ENCODE measurements around the gene UPF1. TPM values are rescaled to one million over a fixed set of nuclear protein-coding genes. Genes with fewer than 3 reads are reported as not detected.
A peak's percentile ranks its signal among the peaks of the same experiment; 100 is the strongest.

UPF1 gene
- polyA plus RNA-seq, 1 donor, result 52.3 TPM

DNA sequence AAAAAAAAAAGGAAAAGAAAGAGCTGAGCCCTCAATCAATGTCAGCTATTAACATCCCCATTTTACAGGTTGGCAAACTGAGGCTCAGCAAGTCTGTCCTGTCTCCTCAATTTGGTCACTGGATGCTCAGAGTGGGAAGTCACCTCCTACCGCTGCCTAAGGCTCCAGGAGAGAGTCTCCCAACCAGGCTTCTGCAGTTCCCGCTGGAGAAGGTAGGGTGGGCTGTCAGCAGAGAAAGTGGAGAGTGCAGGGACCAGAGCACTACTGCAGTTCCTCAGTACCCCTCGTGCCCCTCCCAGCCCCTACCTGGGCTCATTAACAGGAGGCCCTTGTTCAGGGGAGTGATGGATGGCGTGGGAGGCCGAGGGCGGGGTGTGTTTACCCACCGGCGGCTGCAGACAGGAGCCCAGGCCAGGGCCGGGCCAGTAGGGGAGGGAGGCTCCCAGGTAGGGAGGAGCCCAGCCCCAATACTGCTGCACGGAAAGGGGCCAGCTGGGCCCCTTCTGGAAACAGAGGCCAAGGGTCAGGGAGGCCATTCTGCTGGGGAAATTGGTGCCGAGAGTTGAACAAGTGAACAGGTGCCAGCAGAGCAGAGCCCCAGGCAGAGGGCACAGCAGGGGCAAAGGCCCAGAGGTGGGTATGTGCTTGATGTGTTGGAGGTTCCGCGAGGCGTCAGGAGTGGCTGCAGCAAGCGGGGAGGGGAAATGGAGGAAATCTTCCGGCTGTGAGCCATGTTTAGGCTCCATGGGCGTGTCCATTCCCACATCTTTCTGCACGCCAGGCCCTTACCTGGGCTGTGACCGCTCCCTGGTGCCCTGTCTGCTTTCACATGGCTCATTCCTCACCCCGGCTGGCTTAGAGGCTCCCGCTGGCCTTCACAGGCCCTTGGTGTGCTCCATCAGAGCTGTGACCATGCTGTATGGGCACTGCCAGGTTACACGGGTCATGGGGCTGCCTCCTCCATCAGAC lies 33.1 kb upstream of the UPF1 start:
- H3K4me1 ChIP-seq (ENCODE audit: control insufficient read depth, insufficient read depth, low read length), result peaks cover 30% of the 10 kb centered on the region
- no CpG with 5 or more reads among the region's 22 CpGs for WGBS (ENCODE audit: insufficient coverage, low lambda C conversion rate)
- H3K36me3 ChIP-seq (ENCODE audit: control insufficient read depth, insufficient read depth, low read length), result no peaks in the 10 kb centered on the region
- H3K27me3 ChIP-seq (ENCODE audit: control insufficient read depth, insufficient read depth, low read length), result peaks cover 8% of the 10 kb centered on the region
- peak overlapping the region; percentile 16 for H3K4me3 ChIP-seq (ENCODE audit: low read length)
- DNase-seq, result peak; percentile 83 to 96
- peak overlapping the region; percentile 54 for H3K27ac ChIP-seq (ENCODE audit: low read length)
- no peaks in the 10 kb centered on the region for H3K9me3 ChIP-seq (ENCODE audit: control insufficient read depth, low read depth, low read length)

DNA sequence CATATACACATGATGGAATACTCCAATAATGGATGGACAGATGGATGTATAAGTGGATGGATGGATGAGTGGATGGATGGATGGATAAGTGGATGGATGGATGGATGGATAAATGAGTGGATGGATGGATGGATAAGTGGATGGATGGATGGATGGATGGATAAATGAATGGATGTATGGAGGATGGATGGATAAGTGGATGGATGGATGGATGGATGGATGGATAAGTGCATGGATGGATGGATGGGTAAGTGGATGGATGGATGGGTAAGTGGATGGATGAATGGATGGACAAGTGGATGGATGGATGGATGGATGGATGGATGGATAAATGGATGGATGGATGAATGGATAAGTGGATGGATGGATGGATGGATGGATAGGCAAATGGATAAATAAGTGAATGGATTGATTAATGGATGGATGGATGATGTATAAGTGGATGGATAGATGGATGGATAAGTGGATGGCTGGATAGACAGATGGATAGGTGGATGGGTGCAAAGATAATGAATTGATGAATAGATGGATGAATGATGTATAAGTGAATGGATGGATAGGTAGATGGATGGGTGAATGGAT lies 32.3 kb upstream of the UPF1 start:
- H3K27ac ChIP-seq (ENCODE audit: low read length), result peak overlapping the region; percentile 54

DNA sequence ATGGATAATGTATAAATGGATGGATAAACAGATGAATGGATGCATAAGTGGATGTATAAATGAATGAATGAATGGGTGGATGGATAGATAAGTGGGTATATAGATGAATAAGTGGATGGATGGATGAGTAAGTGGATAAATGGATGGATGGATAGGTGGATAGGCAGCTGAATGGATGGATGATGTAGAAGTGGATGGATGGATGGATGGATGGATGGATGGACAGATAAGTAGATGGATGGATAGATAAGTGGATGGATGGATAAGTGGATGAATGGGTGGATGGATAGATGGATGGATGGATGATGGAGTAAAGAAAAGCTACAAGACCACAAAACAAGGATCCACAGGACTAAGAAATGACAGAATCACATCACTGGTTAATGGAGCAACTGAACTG lies 31.7 kb upstream of the UPF1 start:
- Histone ChIP-seq H3K27me3 (ENCODE audit: control insufficient read depth, insufficient read depth, low read length) (peaks cover 5% of the 10 kb centered on the region), H3K9me3 (ENCODE audit: control insufficient read depth, low read depth, low read length) (no peaks in the 10 kb centered on the region), H3K4me1 (ENCODE audit: control insufficient read depth, insufficient read depth, low read length) (peaks cover 30% of the 10 kb centered on the region), H3K36me3 (ENCODE audit: control insufficient read depth, insufficient read depth, low read length) (no peaks in the 10 kb centered on the region), H3K4me3 (ENCODE audit: low read length) (no peak overlapping the region), H3K27ac (ENCODE audit: low read length) (no peak overlapping the region)
- DNase-seq, result no peak

More for the DNA sequence above, 32.3 kb upstream of the UPF1 start:
- Histone ChIP-seq H3K4me1 (ENCODE audit: control insufficient read depth, insufficient read depth, low read length) (peaks cover 30% of the 10 kb centered on the region), H3K4me3 (ENCODE audit: low read length) (no peak overlapping the region), H3K9me3 (ENCODE audit: control insufficient read depth, low read depth, low read length) (no peaks in the 10 kb centered on the region), H3K27me3 (ENCODE audit: control insufficient read depth, insufficient read depth, low read length) (peaks cover 5% of the 10 kb centered on the region), H3K36me3 (ENCODE audit: control insufficient read depth, insufficient read depth, low read length) (no peaks in the 10 kb centered on the region)
- no peak for DNase-seq

DNA sequence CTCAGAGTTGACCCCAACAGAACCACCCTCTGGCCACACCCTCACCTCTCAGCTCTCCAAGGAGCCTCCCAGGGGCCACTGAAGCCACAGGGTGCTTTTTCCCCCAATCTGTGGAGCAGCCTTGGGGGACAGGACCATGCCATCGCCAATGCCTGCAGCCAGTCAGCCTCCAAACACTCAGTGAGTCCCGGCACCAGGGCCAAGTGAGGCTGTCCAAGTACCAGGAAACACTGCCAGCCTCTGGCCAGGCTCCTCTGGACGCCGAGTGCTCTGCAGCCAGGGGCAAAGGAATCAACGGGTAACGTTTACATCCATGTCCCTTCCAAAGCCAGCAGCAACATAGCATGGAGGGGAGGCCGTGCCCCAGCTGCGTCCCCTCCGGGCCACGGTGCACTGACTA lies 31.1 kb upstream of the UPF1 start:
- WGBS (ENCODE audit: insufficient coverage, low lambda C conversion rate), result no CpG with 5 or more reads among the region's 10 CpGs

DNA sequence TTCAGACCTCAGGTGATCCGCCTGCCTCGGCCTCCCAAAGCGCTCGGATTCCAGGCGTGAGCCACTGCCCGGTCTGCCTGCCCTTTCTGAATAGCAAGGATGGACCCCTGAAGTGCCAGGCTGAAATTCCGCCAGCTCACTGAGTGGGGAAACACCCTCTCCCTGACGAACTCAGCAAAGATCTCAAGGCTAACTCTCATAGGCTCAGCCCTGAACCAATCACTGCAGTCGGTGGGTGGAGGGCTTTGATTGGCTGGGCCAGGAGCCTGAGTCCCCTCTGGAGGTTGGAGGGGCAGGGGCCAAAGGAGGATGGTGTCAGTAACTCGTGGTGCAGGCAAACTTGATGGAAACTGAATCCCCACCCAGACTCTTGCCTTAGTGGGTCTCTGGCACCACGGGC lies 29.4 kb upstream of the UPF1 start:
- Histone ChIP-seq H3K36me3 (ENCODE audit: control insufficient read depth, insufficient read depth, low read length) (no peaks in the 10 kb centered on the region), H3K9me3 (ENCODE audit: control insufficient read depth, low read depth, low read length) (no peaks in the 10 kb centered on the region), H3K27ac (ENCODE audit: low read length) (no peak overlapping the region), H3K27me3 (ENCODE audit: control insufficient read depth, insufficient read depth, low read length) (no peaks in the 10 kb centered on the region), H3K4me3 (ENCODE audit: low read length) (no peak overlapping the region), H3K4me1 (ENCODE audit: control insufficient read depth, insufficient read depth, low read length) (peaks cover 16% of the 10 kb centered on the region)
- WGBS (ENCODE audit: insufficient coverage, low lambda C conversion rate), result no CpG with 5 or more reads among the region's 11 CpGs
- DNase-seq, result no peak

More for the DNA sequence above, 31.1 kb upstream of the UPF1 start:
- H3K36me3 ChIP-seq (ENCODE audit: control insufficient read depth, insufficient read depth, low read length), result no peaks in the 10 kb centered on the region
- H3K4me1 ChIP-seq (ENCODE audit: control insufficient read depth, insufficient read depth, low read length), result peaks cover 27% of the 10 kb centered on the region
- no peaks in the 10 kb centered on the region for H3K9me3 ChIP-seq (ENCODE audit: control insufficient read depth, low read depth, low read length)
- H3K27ac ChIP-seq (ENCODE audit: low read length), result no peak overlapping the region
- DNase-seq, result no peak
- no peak overlapping the region for H3K4me3 ChIP-seq (ENCODE audit: low read length)
- peaks cover 5% of the 10 kb centered on the region for H3K27me3 ChIP-seq (ENCODE audit: control insufficient read depth, insufficient read depth, low read length)

DNA sequence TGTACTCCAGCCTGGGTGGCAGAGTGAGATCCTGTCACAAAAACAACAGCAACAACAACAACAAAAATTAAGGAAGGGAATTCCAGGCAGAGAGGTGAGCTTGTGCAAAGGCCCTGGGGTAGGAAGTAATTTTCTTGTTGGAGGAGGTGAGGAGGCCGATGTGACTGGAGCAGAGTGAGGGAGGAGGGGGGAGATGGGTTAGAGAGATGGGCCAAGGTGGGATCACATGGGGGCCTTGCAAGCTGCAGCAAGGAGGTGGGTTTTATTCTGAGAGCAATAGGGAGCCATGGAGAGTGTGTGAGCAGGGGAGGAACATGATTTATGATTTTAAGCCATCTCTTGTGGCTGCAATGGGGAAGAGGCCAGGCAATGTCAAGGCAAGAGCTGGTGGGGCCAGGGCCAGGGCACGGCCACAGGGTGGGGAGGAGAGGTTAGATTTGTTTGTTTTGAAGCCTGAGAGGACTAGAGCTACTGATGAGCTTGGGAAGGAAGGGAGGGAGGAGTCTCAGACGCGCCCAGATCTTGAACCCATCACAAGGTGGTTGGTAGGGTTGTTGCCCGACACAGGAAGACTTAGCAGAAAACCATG lies 28.1 kb upstream of the UPF1 start:
- Histone ChIP-seq H3K36me3 (ENCODE audit: control insufficient read depth, insufficient read depth, low read length) (no peaks in the 10 kb centered on the region), H3K27ac (ENCODE audit: low read length) (no peak overlapping the region), H3K4me1 (ENCODE audit: control insufficient read depth, insufficient read depth, low read length) (peaks cover 5% of the 10 kb centered on the region), H3K4me3 (ENCODE audit: low read length) (no peak overlapping the region), H3K27me3 (ENCODE audit: control insufficient read depth, insufficient read depth, low read length) (no peaks in the 10 kb centered on the region), H3K9me3 (ENCODE audit: control insufficient read depth, low read depth, low read length) (no peaks in the 10 kb centered on the region)
- no peak for DNase-seq
- WGBS (ENCODE audit: insufficient coverage, low lambda C conversion rate), result no CpG with 5 or more reads among the region's 5 CpGs

DNA sequence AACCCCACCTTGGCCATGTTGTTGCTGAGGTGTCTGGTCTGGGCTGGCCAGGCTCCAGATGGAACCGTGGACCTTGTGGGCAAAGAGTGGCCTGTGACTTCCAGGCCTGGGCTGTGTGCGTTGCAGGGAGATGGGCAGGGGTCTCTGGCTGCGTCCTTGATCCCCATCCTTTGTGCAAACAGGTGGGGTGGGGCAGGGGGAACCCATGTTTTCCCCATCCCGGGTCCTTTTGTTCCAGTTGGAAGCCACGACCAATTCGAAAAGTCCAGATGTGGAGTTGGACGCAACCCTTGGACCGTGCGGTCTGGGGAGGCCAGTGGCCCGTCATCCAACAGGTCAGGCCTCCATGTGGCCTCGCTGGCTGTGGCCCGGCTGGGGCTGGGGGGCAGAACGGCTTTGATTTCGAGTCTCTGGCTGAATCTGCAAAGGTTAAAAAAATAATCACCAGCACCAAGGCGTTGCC lies 27.6 kb upstream of the UPF1 start:
- no peak overlapping the region for H3K4me3 ChIP-seq (ENCODE audit: low read length)
- DNase-seq, result no peak
- no peaks in the 10 kb centered on the region for H3K9me3 ChIP-seq (ENCODE audit: control insufficient read depth, low read depth, low read length)
- no peak overlapping the region for H3K27ac ChIP-seq (ENCODE audit: low read length)
- no peaks in the 10 kb centered on the region for H3K27me3 ChIP-seq (ENCODE audit: control insufficient read depth, insufficient read depth, low read length)
- no CpG with 5 or more reads among the region's 15 CpGs for WGBS (ENCODE audit: insufficient coverage, low lambda C conversion rate)
- H3K4me1 ChIP-seq (ENCODE audit: control insufficient read depth, insufficient read depth, low read length), result peaks cover 3% of the 10 kb centered on the region
- H3K36me3 ChIP-seq (ENCODE audit: control insufficient read depth, insufficient read depth, low read length), result no peaks in the 10 kb centered on the region

DNA sequence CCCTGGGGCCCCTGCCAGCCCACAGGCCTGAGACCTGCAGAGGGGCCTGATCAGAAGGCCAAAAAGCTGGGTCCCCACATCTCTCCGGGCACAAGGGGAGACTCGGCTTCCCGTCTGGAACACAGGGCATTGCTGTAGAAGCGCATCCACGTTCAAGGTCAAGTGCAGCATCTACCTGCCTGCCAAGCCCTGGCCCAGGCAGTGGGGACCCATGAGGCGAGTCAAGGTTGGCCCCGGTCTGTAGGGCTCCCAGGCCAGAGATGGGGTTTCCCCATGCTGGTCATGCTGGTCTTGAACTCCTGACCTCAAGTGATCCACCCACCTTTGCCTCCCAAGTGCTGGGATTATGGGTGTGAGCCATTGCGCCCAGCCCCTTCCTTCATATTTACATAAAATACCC lies 27.1 kb upstream of the UPF1 start:
- H3K27me3 ChIP-seq (ENCODE audit: control insufficient read depth, insufficient read depth, low read length), result no peaks in the 10 kb centered on the region
- WGBS (ENCODE audit: insufficient coverage, low lambda C conversion rate), result no CpG with 5 or more reads among the region's 8 CpGs
- no peak for DNase-seq
- H3K27ac ChIP-seq (ENCODE audit: low read length), result no peak overlapping the region
- no peaks in the 10 kb centered on the region for H3K4me1 ChIP-seq (ENCODE audit: control insufficient read depth, insufficient read depth, low read length)
- H3K9me3 ChIP-seq (ENCODE audit: control insufficient read depth, low read depth, low read length), result no peaks in the 10 kb centered on the region
- H3K36me3 ChIP-seq (ENCODE audit: control insufficient read depth, insufficient read depth, low read length), result no peaks in the 10 kb centered on the region
- no peak overlapping the region for H3K4me3 ChIP-seq (ENCODE audit: low read length)

DNA sequence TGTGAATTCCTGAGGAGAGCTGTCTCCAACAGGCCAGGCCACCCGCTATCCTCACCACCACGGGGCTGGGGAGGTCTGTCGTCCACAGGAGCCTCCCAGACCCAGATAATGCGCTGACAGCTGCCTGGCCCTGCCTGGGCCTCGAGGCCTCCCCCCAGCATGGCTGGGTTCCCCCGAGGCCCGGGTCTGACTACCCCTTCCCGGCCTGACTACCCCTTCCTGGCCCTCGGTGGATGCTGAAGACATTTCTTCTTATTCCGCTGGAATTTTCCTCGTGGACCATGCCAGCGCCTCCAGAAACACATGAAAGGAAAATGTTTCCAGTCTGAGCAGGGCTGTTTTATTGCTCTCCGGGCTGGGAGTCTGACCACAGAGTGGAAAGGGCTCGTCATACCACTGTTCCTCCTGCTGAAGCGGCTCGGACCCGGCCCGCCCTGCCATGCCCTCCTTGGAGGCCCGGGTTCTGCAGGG lies 23.9 kb upstream of the UPF1 start:
- DNase-seq, result no peak
- Histone ChIP-seq H3K4me1 (ENCODE audit: control insufficient read depth, insufficient read depth, low read length) (no peaks in the 10 kb centered on the region), H3K4me3 (ENCODE audit: low read length) (no peak overlapping the region), H3K9me3 (ENCODE audit: control insufficient read depth, low read depth, low read length) (no peaks in the 10 kb centered on the region), H3K27me3 (ENCODE audit: control insufficient read depth, insufficient read depth, low read length) (no peaks in the 10 kb centered on the region), H3K27ac (ENCODE audit: low read length) (no peak overlapping the region), H3K36me3 (ENCODE audit: control insufficient read depth, insufficient read depth, low read length) (no peaks in the 10 kb centered on the region)
- no CpG with 5 or more reads among the region's 19 CpGs for WGBS (ENCODE audit: insufficient coverage, low lambda C conversion rate)

DNA sequence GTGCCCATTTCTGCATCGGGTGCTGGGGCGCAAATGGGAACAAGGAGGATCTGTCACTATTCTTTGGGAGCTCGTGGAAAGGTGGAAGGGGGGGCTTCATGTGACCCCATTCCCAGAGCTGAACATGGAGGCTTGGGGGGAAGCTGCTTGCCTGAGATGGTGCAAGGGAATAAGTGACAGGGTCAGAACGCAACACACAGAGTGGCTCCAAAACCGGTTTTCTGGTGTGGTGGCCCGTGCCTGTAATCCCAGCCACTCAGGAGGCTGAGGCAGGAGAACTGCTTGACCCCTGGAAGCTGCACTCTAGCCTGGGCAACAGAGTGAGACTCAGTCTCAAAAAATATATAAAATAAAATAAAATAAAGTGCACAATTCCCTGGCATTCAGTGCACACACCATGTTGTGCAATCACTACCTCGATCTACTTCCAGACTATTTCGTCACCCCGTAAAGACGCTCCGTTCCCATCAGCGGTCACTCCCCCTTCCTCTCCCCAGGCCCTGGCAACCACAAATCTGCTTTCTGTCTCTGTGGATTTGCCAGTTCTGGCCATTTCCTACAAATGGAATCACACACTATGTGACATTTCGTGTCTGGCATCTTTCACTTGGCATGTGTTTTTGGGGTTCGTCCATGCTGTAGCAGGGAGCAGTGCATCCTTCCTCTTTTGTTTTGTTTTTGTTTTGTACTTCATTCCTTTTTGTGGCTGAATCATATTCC lies 22.4 kb upstream of the UPF1 start:
- H3K9me3 ChIP-seq (ENCODE audit: control insufficient read depth, low read depth, low read length), result no peaks in the 10 kb centered on the region
- H3K36me3 ChIP-seq (ENCODE audit: control insufficient read depth, insufficient read depth, low read length), result no peaks in the 10 kb centered on the region
- H3K27ac ChIP-seq (ENCODE audit: low read length), result no peak overlapping the region
- H3K4me1 ChIP-seq (ENCODE audit: control insufficient read depth, insufficient read depth, low read length), result no peaks in the 10 kb centered on the region
- no peak for DNase-seq
- H3K4me3 ChIP-seq (ENCODE audit: low read length), result no peak overlapping the region
- H3K27me3 ChIP-seq (ENCODE audit: control insufficient read depth, insufficient read depth, low read length), result no peaks in the 10 kb centered on the region
- WGBS (ENCODE audit: insufficient coverage, low lambda C conversion rate), result no CpG with 5 or more reads among the region's 14 CpGs

All from large intestine (tissue), 3 donors.